Tibial nerve (tissue), 4 donors: ENCODE data around the gene HSBP1.

Experiments used
- EP300 ChIP-seq, 2 donors: sonication (generic); formaldehyde crosslinking; IDR thresholded peaks; one replicate each; pipeline ENCODE4 v1.6.1; 2017; ENCODE audit warnings: antibody characterized with exemption in 2 of 2, mild to moderate bottlenecking in 1 of 2
- POLR2A ChIP-seq, 2 donors: fragments of 450-650 bp; IDR thresholded peaks; one replicate each; pipeline ENCODE4 v1.6.1; 2017; ENCODE audit warnings: antibody characterized with exemption in 2 of 2, mild to moderate bottlenecking in 2 of 2, moderate library complexity in 2 of 2
- TF ChIP-seq, protein P1 (sequence below), 5 experiments: fragments of 200-600 bp in 3 of 5; fragments of 450-650 bp in 2 of 5; sonication (generic) in 3 of 5; IDR thresholded peaks; one replicate each; pipeline ENCODE4 v1.5.1; 2016 to 2019; ENCODE audit warnings: antibody characterized with exemption in 5 of 5, mild to moderate bottlenecking in 3 of 5, moderate library complexity in 2 of 5

GRCh38 chr16:83810901-83811300 lies 3.1 kb downstream of the HSBP1 start:
- TF ChIP-seq, protein P1, sequence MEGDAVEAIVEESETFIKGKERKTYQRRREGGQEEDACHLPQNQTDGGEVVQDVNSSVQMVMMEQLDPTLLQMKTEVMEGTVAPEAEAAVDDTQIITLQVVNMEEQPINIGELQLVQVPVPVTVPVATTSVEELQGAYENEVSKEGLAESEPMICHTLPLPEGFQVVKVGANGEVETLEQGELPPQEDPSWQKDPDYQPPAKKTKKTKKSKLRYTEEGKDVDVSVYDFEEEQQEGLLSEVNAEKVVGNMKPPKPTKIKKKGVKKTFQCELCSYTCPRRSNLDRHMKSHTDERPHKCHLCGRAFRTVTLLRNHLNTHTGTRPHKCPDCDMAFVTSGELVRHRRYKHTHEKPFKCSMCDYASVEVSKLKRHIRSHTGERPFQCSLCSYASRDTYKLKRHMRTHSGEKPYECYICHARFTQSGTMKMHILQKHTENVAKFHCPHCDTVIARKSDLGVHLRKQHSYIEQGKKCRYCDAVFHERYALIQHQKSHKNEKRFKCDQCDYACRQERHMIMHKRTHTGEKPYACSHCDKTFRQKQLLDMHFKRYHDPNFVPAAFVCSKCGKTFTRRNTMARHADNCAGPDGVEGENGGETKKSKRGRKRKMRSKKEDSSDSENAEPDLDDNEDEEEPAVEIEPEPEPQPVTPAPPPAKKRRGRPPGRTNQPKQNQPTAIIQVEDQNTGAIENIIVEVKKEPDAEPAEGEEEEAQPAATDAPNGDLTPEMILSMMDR (IDR thresholded peaks at IDR 0.05) = no peak
- TF ChIP-seq POLR2A (IDR thresholded peaks at IDR 0.05) = no peak
- TF ChIP-seq EP300 (IDR thresholded peaks at IDR 0.05) = no peak
